Endothelial cell of umbilical vein (primary cell): ENCODE data around the gene UBE3A. TPM values are rescaled to one million over a fixed set of nuclear protein-coding genes. Genes with fewer than 3 reads are reported as not detected.

Experiments used
- BruUV-seq: library from RNA; stranded (reverse); fragments of 400-500 nt; replicated peaks from 2 replicates; lab custom pipeline; 2021; lab: Mats Ljungman, UMichigan
- CTCF ChIA-PET: fragments of 300-600, 350-600 bp; sonication (Branson Sonifier 250); formaldehyde crosslinking; loops from one replicate; lab custom pipeline; 2021; ENCODE audit warnings: antibody characterized with exemption, inconsistent platforms; lab: Charles Lee
- POLR2A ChIA-PET: fragments of 300-600, 350-600 bp; sonication (Branson Sonifier 250); formaldehyde crosslinking; loops from one replicate; lab custom pipeline; 2021; ENCODE audit warnings: antibody characterized with exemption, inconsistent platforms; lab: Charles Lee
- DNase-seq: peaks from one replicate; pipeline ENCODE4 v3.0.0-alpha.2; 2011; ENCODE audit warnings: low read depth, low spot score
- FAIRE-seq: peaks from 2 replicates; lab custom pipeline; 2011; peaks lifted over from hg19 to GRCh38; lab: Jason Lieb, UNC
- H2AFZ ChIP-seq: 2 replicates; pipeline ENCODE4 v1.6.0; 2012; ENCODE audit warnings: low read depth, low read length, control low read depth, inconsistent platforms
- H3K27ac ChIP-seq: 2 replicates; pipeline ENCODE4 v1.5.1; 2011; ENCODE audit warnings: low read depth, mild to moderate bottlenecking, control low read depth, low read length, moderate library complexity; ENCODE audit not compliant: insufficient read depth
- H3K27me3 ChIP-seq, 2 experiments: 2 replicates each; pipeline versions ENCODE4 v1.6.0 to v1.6.1; 2011; ENCODE audit warnings: low read length in 2 of 2, mixed read lengths in 1 of 2; ENCODE audit not compliant: control insufficient read depth in 2 of 2, insufficient read depth in 2 of 2
- H3K36me3 ChIP-seq, 2 experiments: 2 replicates in 1 of 2; 3 replicates in 1 of 2; pipeline ENCODE4 v1.5.1; 2011; ENCODE audit warnings: low read length in 2 of 2, mild to moderate bottlenecking in 1 of 2, moderate library complexity in 1 of 2; ENCODE audit not compliant: control insufficient read depth in 2 of 2, insufficient read depth in 2 of 2; ENCODE audit errors: extremely low read depth in 1 of 2
- H3K4me1 ChIP-seq: 3 replicates; pipeline ENCODE4 v1.5.1; 2011; ENCODE audit warnings: mild to moderate bottlenecking, low read length; ENCODE audit not compliant: control insufficient read depth, insufficient read depth; ENCODE audit errors: extremely low read depth
- H3K4me2 ChIP-seq: 2 replicates; pipeline ENCODE4 v1.6.1; 2011; ENCODE audit warnings: low read length, control low read depth, mixed read lengths; ENCODE audit not compliant: insufficient read depth
- H3K4me3 ChIP-seq, 3 experiments: fragments of 200-600 bp in 1 of 3; sonication (generic), shearing (Covaris generic) in 1 of 3; replicated peaks in 1 of 3; 2 replicates each; pipeline ENCODE4 v1.5.1; 2011 to 2016; ENCODE audit warnings: control low read depth in 3 of 3, low read length in 3 of 3, mild to moderate bottlenecking in 2 of 3, inconsistent platforms in 1 of 3, low read depth in 1 of 3, moderate library complexity in 1 of 3; ENCODE audit not compliant: insufficient read depth in 1 of 3
- H3K79me2 ChIP-seq: 2 replicates; pipeline ENCODE4 v1.6.0; 2012; ENCODE audit warnings: low read length, inconsistent platforms; ENCODE audit not compliant: control insufficient read depth, insufficient read depth
- H3K9ac ChIP-seq: replicated peaks from 2 replicates; pipeline ENCODE3; 2011; ENCODE audit warnings: low read length, control low read depth; ENCODE audit not compliant: insufficient read depth; ENCODE audit errors: extremely low read depth
- H3K9me1 ChIP-seq: replicated peaks from 3 replicates; pipeline ENCODE4 v1.6.0; 2011; ENCODE audit warnings: mild to moderate bottlenecking, low read length; ENCODE audit not compliant: control insufficient read depth, insufficient read depth; ENCODE audit errors: extremely low read depth
- H3K9me3 ChIP-seq: replicated peaks from 2 replicates; pipeline ENCODE4 v1.5.1; 2012; ENCODE audit warnings: low read length, inconsistent platforms; ENCODE audit not compliant: control insufficient read depth, insufficient read depth
- H4K20me1 ChIP-seq: replicated peaks from 2 replicates; pipeline ENCODE3; 2011; ENCODE audit warnings: mild to moderate bottlenecking, low read length; ENCODE audit not compliant: control insufficient read depth, insufficient read depth; ENCODE audit errors: extremely low read depth
- EZH2 ChIP-seq: IDR thresholded peaks from 2 replicates; pipeline ENCODE4 v1.6.1; 2012; ENCODE audit warnings: borderline replicate concordance, low read depth, mild to moderate bottlenecking, moderate library complexity, low read length, inconsistent platforms; ENCODE audit not compliant: severe bottlenecking
- FOS ChIP-seq: IDR thresholded peaks from 2 replicates; pipeline ENCODE4 v1.6.1; 2011; ENCODE audit warnings: mild to moderate bottlenecking, low read length, moderate library complexity, borderline replicate concordance; ENCODE audit not compliant: insufficient read depth
- GATA2 ChIP-seq: IDR thresholded peaks from 2 replicates; pipeline ENCODE4 v1.7.0; 2011; ENCODE audit warnings: low read depth, mild to moderate bottlenecking, moderate library complexity, mixed read lengths, low read length; ENCODE audit not compliant: insufficient read length, insufficient read depth
- JUN ChIP-seq: IDR thresholded peaks from 2 replicates; pipeline ENCODE4 v1.6.1; 2011; ENCODE audit warnings: borderline replicate concordance, low read depth; ENCODE audit not compliant: insufficient read length, insufficient read depth
- MYC ChIP-seq: IDR thresholded peaks from one replicate; pipeline ENCODE4 v1.6.1; 2011; ENCODE audit warnings: mild to moderate bottlenecking, low read depth, low read length
- POLR2A ChIP-seq: IDR thresholded peaks from 2 replicates; pipeline ENCODE4 v1.6.1; 2012; ENCODE audit warnings: low read depth, mild to moderate bottlenecking, control low read depth, low read length
- POLR2AphosphoS5 ChIP-seq: IDR thresholded peaks from 2 replicates; pipeline ENCODE4 v1.6.1; 2012; ENCODE audit warnings: low read depth, mild to moderate bottlenecking, control low read depth, low read length, moderate library complexity; ENCODE audit not compliant: insufficient read depth
- dilution Hi-C: fragments of 300-500 bp; cut with MboI; formaldehyde crosslinking; loops from one replicate; pipeline ENCODE4 v1.15.0; 2019; ENCODE audit warnings: low sequenced_read_pairs; ENCODE audit not compliant: extremely low pct_ligation_motif_present
- intact Hi-C: fragments of 100-400 bp; cut with micrococcal nuclease; formaldehyde crosslinking; loops from one replicate; pipeline ENCODE4 v1.10.0; 2022
- polyA plus RNA-seq, 4 experiments: library from polyadenylated mRNA; depleted of rRNA in 3 of 4; stranded (reverse) in 3 of 4; unstranded in 1 of 4; fragments of >200 nt; gene quantifications; 2 replicates each; pipeline versions ENCODE4 v1.2.1 to v1.2.3, GENCODE V29; 2011 to 2012; ENCODE audit warnings: missing spikeins in 1 of 4
- total RNA-seq: library from RNA; stranded (reverse); gene quantifications from 2 replicates; pipeline ENCODE4 v1.2.3, GENCODE V29; 2021
- TF ChIP-seq, protein P1 (sequence below): IDR thresholded peaks from 2 replicates; pipeline ENCODE4 v1.6.1; 2011; ENCODE audit not compliant: insufficient read depth, insufficient read length
- TF ChIP-seq, protein P2 (sequence below), 2 donors: IDR thresholded peaks; 1 replicate in 1 of 2; 2 replicates in 1 of 2; pipeline ENCODE4 v1.5.1; 2011; ENCODE audit warnings: low read length in 2 of 2, mild to moderate bottlenecking in 2 of 2, moderate library complexity in 2 of 2, control low read depth in 1 of 2, inconsistent platforms in 1 of 2, low read depth in 1 of 2; ENCODE audit not compliant: insufficient read depth in 1 of 2; ENCODE audit errors: extremely low read depth in 1 of 2

The UBE3A gene
- total and polyA plus RNA-seq, 2 donors (not counting 3 experiments of a cell fraction or from before 2014, with no cell fraction given) = 8.5 to 69.3 TPM

DNA sequence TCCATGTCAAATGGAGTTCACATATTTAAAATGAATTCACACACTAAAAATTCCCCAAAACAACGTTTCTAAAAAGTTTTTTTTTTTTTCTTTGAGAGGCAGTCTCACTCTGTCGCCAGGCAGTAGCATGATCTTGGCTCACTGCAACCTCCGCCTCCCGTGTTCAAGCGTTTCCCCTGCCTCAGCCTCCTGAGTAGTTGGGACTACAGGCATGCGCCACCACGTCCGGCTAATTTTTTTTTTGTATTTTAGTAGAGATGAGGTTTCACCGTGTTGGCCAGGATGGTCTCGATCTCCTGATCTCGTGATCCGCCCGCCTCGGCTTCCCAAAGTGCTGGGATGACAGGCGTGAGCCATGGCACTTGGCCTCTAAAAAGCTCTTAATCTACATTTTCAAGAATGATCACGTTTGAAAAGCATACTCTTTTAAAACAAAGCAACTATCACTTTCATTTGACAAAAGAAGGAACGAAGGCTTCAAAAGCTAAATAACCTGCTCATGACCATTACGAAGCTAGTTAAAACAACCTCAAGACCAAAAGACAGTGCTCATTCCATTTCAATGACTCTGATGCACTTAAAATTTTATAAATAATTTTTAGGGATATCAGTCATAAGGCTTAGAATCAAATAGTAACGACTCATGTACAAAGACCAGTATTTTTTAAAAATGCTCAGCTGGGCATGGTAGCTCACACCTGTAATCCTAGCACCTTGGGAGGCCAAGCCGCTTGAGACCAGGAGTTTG, 5.5 kb downstream of the UBE3A start:
- no TSS peak for BruUV-seq
- FAIRE-seq (no peak), DNase-seq (no peak)
- ChIA-PET POLR2A (no interaction called here), CTCF (no interaction called here)
- H3K4me2 ChIP-seq = no peak overlapping the region
- peaks cover 20% of the 10 kb centered on the region for H4K20me1 ChIP-seq
- no peaks in the 10 kb centered on the region for H3K27me3 ChIP-seq
- no peaks in the 10 kb centered on the region for H3K9me1 ChIP-seq
- H3K4me3 ChIP-seq = no peak overlapping the region
- no peak overlapping the region for H3K27ac ChIP-seq
- peaks cover 97% of the 10 kb centered on the region for H3K79me2 ChIP-seq
- H3K9ac ChIP-seq = no peak overlapping the region
- H3K36me3 ChIP-seq = no peaks in the 10 kb centered on the region
- intact Hi-C loops (loop anchor here (5.0 kb wide), 1 partner anchor 91 kb away; no protein-coding TSS in a partner anchor), dilution Hi-C loops (no loop called here)
- peaks cover 11% of the 10 kb centered on the region for H3K4me1 ChIP-seq
- no peak overlapping the region for H2AFZ ChIP-seq
- TF ChIP-seq POLR2A (no peak), JUN (no peak), GATA2 (no peak), FOS (no peak), POLR2AphosphoS5 (no peak), MYC (no peak), EZH2 (no peak)
- TF ChIP-seq, protein P1, sequence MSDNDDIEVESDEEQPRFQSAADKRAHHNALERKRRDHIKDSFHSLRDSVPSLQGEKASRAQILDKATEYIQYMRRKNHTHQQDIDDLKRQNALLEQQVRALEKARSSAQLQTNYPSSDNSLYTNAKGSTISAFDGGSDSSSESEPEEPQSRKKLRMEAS = no peak
- TF ChIP-seq, protein P2, sequence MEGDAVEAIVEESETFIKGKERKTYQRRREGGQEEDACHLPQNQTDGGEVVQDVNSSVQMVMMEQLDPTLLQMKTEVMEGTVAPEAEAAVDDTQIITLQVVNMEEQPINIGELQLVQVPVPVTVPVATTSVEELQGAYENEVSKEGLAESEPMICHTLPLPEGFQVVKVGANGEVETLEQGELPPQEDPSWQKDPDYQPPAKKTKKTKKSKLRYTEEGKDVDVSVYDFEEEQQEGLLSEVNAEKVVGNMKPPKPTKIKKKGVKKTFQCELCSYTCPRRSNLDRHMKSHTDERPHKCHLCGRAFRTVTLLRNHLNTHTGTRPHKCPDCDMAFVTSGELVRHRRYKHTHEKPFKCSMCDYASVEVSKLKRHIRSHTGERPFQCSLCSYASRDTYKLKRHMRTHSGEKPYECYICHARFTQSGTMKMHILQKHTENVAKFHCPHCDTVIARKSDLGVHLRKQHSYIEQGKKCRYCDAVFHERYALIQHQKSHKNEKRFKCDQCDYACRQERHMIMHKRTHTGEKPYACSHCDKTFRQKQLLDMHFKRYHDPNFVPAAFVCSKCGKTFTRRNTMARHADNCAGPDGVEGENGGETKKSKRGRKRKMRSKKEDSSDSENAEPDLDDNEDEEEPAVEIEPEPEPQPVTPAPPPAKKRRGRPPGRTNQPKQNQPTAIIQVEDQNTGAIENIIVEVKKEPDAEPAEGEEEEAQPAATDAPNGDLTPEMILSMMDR (IDR thresholded peaks at IDR 0.05; ENCODE audit: extremely low read depth in 1 of 2, insufficient read depth in 1 of 2, low read depth in 1 of 2, low read length in 2 of 2) = no peak
- H3K9me3 ChIP-seq = no peaks in the 10 kb centered on the region
